ENCODE data around the gene CD2BP2. TPM values are rescaled to one million over a fixed set of nuclear protein-coding genes. Genes with fewer than 3 reads are reported as not detected.

Gene CD2BP2
- total and polyA plus RNA-seq, 9 of the 15 experiments (the other 6 are each of a cell fraction or from before 2014, with no cell fraction given) = 3.9 to 51.1 (median 32.8) TPM

DNA sequence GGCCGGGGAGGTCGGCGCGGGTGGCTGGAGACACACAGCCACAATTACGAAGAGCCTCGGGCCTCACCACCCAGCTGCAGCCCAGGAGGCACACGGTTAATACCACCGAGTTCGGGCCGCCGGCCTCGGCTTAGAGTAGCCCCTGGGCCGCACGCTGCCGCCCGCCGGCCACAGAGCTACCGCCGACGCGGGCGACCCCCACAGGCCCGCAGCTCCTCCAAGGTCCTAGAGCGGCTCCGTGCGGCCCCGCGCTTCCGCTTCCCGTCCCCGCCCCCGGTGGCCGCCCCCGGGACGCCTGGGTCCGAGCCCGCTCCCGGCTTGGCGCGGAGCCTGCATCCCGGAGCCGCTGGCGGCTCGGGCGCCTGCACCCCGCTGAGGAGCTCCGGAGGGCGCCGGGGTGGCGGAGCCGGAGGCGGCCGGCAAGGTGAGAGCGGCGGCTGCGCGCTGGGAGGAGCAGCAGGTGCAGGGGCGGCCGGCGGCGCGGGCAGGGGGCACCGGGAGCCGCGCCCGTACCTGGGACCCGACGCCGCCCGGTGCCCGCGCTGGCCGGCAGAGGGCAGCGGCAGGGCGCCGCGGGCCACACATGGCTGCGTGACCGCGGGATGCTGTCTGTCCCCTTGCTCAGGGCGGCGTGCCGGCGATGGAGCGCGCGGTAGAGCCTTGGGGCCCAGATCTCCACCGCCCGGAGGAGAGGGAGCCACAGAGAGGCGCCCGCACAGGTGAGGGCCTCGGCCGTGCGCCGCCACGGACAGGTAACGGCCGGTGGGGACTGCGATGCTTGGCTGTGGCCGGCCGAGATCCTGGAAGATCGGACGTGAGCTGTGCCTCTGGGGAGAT is 40.3 kb upstream of the CD2BP2 start, which contains the start of gene ZNF48 (continued):
- TF ChIP-seq SPI1 (IDR thresholded peaks at IDR 0.05; ENCODE audit: borderline replicate concordance, low read depth, low read length) = peak; percentile 55; the same call in 1 of the 2 replicates
- no peak for TF ChIP-seq NELFE (IDR thresholded peaks at IDR 0.05; ENCODE audit: insufficient read depth, insufficient read length)
- TF ChIP-seq, protein P1, sequence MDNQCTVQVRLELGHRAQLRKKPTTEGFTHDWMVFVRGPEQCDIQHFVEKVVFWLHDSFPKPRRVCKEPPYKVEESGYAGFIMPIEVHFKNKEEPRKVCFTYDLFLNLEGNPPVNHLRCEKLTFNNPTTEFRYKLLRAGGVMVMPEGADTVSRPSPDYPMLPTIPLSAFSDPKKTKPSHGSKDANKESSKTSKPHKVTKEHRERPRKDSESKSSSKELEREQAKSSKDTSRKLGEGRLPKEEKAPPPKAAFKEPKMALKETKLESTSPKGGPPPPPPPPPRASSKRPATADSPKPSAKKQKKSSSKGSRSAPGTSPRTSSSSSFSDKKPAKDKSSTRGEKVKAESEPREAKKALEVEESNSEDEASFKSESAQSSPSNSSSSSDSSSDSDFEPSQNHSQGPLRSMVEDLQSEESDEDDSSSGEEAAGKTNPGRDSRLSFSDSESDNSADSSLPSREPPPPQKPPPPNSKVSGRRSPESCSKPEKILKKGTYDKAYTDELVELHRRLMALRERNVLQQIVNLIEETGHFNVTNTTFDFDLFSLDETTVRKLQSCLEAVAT (IDR thresholded peaks at IDR 0.05) = no peak
- no peak for TF ChIP-seq ZNF124 (CRISPR knock-in tag; IDR thresholded peaks at IDR 0.05)
- peak; percentile 97 for TF ChIP-seq GATAD2B (IDR thresholded peaks at IDR 0.05; ENCODE audit: borderline replicate concordance)
- no peak for TF ChIP-seq NFYB (IDR thresholded peaks at IDR 0.05; ENCODE audit: extremely low read depth, insufficient read length)
- peak; percentile 53; the same call in 1 of the 2 replicates for TF ChIP-seq GTF2E2 (tag; IDR thresholded peaks at IDR 0.05)
- TF ChIP-seq, protein P2, sequence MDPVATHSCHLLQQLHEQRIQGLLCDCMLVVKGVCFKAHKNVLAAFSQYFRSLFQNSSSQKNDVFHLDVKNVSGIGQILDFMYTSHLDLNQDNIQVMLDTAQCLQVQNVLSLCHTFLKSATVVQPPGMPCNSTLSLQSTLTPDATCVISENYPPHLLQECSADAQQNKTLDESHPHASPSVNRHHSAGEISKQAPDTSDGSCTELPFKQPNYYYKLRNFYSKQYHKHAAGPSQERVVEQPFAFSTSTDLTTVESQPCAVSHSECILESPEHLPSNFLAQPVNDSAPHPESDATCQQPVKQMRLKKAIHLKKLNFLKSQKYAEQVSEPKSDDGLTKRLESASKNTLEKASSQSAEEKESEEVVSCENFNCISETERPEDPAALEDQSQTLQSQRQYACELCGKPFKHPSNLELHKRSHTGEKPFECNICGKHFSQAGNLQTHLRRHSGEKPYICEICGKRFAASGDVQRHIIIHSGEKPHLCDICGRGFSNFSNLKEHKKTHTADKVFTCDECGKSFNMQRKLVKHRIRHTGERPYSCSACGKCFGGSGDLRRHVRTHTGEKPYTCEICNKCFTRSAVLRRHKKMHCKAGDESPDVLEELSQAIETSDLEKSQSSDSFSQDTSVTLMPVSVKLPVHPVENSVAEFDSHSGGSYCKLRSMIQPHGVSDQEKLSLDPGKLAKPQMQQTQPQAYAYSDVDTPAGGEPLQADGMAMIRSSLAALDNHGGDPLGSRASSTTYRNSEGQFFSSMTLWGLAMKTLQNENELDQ (CRISPR knock-in tag; IDR thresholded peaks at IDR 0.05; ENCODE audit: borderline replicate concordance) = no peak
- no peak for TF ChIP-seq XRCC5 (IDR thresholded peaks at IDR 0.05; ENCODE audit: low read depth, low read length)
- peak; percentile 60 for TF ChIP-seq HMGN3 (IDR thresholded peaks at IDR 0.05; ENCODE audit: borderline replicate concordance, extremely low read depth, insufficient read length, low read depth, low read length)
- TF ChIP-seq, protein P3, sequence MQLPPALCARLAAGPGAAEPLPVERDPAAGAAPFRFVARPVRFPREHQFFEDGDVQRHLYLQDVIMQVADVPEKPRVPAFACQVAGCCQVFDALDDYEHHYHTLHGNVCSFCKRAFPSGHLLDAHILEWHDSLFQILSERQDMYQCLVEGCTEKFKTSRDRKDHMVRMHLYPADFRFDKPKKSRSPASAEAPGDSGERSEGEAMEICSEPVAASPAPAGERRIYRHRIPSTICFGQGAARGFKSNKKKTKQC (CRISPR knock-in tag; IDR thresholded peaks at IDR 0.05) = no peak
- TF ChIP-seq, protein P4, sequence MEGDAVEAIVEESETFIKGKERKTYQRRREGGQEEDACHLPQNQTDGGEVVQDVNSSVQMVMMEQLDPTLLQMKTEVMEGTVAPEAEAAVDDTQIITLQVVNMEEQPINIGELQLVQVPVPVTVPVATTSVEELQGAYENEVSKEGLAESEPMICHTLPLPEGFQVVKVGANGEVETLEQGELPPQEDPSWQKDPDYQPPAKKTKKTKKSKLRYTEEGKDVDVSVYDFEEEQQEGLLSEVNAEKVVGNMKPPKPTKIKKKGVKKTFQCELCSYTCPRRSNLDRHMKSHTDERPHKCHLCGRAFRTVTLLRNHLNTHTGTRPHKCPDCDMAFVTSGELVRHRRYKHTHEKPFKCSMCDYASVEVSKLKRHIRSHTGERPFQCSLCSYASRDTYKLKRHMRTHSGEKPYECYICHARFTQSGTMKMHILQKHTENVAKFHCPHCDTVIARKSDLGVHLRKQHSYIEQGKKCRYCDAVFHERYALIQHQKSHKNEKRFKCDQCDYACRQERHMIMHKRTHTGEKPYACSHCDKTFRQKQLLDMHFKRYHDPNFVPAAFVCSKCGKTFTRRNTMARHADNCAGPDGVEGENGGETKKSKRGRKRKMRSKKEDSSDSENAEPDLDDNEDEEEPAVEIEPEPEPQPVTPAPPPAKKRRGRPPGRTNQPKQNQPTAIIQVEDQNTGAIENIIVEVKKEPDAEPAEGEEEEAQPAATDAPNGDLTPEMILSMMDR (IDR thresholded peaks at IDR 0.05 in 2 of 3, conservative IDR thresholded peaks at IDR 0.05 in 1 of 3; ENCODE audit: insufficient read depth in 2 of 3, low read depth in 1 of 3, low read length in 3 of 3) = peak; percentile 12 to 55 (median 38); a peak in 3 of 6 replicates
- TF ChIP-seq, protein P5, sequence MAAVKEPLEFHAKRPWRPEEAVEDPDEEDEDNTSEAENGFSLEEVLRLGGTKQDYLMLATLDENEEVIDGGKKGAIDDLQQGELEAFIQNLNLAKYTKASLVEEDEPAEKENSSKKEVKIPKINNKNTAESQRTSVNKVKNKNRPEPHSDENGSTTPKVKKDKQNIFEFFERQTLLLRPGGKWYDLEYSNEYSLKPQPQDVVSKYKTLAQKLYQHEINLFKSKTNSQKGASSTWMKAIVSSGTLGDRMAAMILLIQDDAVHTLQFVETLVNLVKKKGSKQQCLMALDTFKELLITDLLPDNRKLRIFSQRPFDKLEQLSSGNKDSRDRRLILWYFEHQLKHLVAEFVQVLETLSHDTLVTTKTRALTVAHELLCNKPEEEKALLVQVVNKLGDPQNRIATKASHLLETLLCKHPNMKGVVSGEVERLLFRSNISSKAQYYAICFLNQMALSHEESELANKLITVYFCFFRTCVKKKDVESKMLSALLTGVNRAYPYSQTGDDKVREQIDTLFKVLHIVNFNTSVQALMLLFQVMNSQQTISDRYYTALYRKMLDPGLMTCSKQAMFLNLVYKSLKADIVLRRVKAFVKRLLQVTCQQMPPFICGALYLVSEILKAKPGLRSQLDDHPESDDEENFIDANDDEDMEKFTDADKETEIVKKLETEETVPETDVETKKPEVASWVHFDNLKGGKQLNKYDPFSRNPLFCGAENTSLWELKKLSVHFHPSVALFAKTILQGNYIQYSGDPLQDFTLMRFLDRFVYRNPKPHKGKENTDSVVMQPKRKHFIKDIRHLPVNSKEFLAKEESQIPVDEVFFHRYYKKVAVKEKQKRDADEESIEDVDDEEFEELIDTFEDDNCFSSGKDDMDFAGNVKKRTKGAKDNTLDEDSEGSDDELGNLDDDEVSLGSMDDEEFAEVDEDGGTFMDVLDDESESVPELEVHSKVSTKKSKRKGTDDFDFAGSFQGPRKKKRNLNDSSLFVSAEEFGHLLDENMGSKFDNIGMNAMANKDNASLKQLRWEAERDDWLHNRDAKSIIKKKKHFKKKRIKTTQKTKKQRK (IDR thresholded peaks at IDR 0.05; ENCODE audit: borderline replicate concordance, low read depth, low read length) = no peak
- TF ChIP-seq TRIM24 (IDR thresholded peaks at IDR 0.05) = peak in 1 of 2 experiments; percentile 22; a peak in 1 of 4 replicates
- TF ChIP-seq ZNF586 (CRISPR knock-in tag; conservative IDR thresholded peaks at IDR 0.05) = no peak
